Astrocyte of the cerebellum (primary cell): Measurements from ENCODE around the gene DOC2B.
A peak's percentile ranks its signal among the peaks of the same experiment; 100 is the strongest.
"Not testable (repeated sequence)": the region's sequence is repeated elsewhere in the genome, so short reads cannot be mapped to it uniquely, and the experiment has no call there.

ENCODE experiments used
- DNase-seq: peaks from one replicate; pipeline ENCODE4 v3.0.0-alpha.2; 2011; ENCODE audit warnings: low read depth
- H3K4me3 ChIP-seq: 2 replicates; pipeline ENCODE4 v1.5.1; 2011; ENCODE audit warnings: mild to moderate bottlenecking, low read depth, low read length, moderate library complexity
- in situ Hi-C: cut with HindIII; loops from 2 replicates; pipeline ENCODE4 v1.10.0; 2017; ENCODE audit warnings: low sequenced_read_pairs
- TF ChIP-seq, protein P1 (sequence below): IDR thresholded peaks from 2 replicates; pipeline ENCODE4 v1.5.1; 2012; ENCODE audit warnings: low read length, low read depth, moderate library complexity, mild to moderate bottlenecking; ENCODE audit errors: missing control alignments

The DOC2B gene

DNA sequence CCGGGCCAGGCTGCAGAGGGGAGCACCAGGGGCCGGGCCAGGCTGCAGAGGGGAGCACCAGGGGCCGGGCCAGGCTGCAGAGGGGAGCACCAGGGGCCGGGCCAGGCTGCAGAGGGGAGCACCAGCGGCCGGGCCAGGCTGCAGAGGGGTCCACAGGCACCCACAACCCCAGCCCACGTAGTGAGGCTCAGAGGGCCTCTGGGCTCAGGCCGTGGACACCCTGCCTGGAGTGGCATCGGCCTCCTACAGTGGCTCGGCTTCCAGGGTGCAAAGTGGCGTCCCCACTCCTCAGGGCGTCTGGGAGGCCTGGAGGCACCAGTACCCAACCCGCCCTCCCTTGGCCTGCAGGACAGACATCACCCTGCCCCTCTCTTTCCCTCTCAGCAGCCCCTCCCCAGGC is 9.6 kb downstream of the DOC2B start:
- no peak overlapping the region for H3K4me3 ChIP-seq
- DNase-seq, result no peak
- in situ Hi-C loops, result no loop called here
- TF ChIP-seq, protein P1, sequence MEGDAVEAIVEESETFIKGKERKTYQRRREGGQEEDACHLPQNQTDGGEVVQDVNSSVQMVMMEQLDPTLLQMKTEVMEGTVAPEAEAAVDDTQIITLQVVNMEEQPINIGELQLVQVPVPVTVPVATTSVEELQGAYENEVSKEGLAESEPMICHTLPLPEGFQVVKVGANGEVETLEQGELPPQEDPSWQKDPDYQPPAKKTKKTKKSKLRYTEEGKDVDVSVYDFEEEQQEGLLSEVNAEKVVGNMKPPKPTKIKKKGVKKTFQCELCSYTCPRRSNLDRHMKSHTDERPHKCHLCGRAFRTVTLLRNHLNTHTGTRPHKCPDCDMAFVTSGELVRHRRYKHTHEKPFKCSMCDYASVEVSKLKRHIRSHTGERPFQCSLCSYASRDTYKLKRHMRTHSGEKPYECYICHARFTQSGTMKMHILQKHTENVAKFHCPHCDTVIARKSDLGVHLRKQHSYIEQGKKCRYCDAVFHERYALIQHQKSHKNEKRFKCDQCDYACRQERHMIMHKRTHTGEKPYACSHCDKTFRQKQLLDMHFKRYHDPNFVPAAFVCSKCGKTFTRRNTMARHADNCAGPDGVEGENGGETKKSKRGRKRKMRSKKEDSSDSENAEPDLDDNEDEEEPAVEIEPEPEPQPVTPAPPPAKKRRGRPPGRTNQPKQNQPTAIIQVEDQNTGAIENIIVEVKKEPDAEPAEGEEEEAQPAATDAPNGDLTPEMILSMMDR, result no peak

DNA sequence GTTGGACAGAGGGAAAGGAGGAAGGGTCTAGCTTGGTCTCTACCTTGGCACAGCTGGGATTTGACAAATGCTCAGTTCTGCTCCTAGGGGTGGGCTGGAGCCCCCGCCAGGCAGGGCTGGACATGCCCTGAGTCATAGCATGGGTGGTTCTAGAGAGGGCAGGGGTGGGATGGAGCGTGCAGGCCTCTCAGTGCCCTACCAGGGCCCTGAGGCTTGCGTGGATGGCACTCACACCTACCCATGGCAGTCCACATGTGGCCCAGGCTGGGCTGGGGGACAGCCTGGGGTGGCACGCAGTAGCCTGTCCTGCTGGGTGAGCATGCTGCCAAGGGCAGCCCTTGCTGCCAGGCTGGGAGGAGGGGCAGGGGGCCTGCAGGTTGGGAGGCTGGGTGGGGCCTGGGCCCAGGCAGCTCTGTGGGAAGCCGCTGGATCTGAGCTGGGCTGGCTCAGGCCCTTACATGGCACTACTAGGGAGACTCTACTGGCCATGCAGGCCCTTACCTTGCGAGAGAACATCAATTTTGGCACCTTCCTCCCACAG is 11.2 kb downstream of the DOC2B start:
- in situ Hi-C loops, result no loop called here
- H3K4me3 ChIP-seq, result no peak overlapping the region
- TF ChIP-seq, protein P1, result no peak
- no peak for DNase-seq

DNA sequence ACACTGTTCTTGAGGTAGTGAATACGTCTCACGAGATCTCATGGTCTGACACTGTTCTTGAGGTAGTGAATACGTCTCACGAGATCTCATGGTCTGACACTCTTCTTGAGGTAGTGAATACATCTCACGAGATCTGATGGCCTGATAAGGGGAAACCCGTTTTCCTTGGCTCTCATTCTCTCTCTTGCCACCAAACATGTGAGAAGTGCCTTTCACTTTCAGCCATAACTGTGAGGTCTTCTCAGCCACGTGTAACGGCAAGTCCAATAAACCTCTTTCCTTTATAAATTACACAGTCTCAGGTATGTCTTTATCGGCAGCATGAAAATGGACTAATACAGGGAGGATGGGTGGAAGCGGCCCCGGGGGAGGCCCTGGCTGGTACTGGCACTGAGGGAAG is 12.8 kb downstream of the DOC2B start:
- H3K4me3 ChIP-seq, DNase-seq, in situ Hi-C loops: not testable (repeated sequence)

DNA sequence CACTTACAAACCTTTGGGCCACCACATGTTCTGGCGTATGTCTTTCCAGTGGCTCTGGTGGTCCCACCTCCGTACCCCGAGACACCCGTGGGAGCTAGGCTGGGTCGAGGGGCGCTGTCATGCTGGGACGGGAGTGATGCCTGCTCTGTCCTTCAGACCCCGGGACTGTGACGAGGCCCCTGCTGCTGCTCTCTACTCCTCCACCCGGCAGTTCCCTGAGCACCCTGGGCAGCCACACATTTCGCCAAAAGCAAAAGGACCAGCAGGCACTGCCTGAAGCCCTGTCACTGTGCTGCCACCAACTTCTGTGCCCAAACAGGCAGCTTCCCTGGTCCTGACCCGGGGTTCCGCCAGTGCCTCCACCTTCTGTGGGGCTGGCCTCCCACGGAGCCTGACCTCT is 15.5 kb downstream of the DOC2B start:
- H3K4me3 ChIP-seq, result no peak overlapping the region
- TF ChIP-seq, protein P1, result no peak
- in situ Hi-C loops, result no loop called here
- DNase-seq, result no peak

DNA sequence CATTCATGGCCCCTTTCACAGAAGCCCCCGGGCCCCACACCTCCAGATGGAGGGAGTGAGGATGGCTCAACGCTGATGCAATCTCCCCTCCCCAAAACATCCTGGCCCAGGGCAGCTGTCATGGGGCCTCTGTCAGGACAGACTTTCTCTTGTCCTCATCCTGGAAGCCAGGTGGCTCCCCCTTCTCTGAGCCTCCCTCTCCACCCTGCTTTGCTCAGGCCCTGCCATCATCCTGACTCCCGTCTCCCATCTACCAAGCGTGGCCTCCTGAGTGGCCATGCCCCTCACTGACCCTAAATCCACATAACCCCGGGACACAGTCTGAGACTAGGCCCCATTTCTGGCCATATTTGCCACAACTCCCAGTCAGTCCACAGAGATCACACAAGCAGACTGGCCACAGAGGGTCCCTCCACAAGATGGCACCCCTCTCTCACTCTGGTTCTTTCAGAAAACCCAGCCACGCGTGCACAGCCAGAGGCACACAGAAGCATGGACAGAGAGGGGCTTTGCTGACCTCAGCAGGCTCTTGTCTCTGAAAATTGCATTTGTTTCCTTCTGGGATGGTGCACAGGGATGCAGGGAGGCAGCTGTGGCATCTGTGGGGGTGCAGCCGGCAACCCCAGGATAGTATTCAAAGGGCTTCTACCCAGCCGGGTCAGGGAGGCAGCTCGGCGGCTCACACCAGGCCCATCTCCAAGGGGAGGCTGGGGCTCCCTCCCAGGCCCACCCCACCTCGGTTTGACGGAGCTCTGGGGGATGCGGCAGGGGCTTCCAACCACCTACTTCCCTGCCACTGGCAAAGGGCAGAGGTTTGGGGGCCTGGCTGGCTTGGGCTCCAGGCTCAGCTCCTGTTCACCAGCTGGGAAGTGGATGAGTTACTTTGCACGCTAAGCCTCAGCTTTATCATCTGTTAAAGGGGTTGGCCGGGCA is 16.9 kb downstream of the DOC2B start:
- peak; percentile 4 for DNase-seq
- H3K4me3 ChIP-seq, result no peak overlapping the region
- TF ChIP-seq, protein P1, result peak; percentile 65
- in situ Hi-C loops, result no loop called here

DNA sequence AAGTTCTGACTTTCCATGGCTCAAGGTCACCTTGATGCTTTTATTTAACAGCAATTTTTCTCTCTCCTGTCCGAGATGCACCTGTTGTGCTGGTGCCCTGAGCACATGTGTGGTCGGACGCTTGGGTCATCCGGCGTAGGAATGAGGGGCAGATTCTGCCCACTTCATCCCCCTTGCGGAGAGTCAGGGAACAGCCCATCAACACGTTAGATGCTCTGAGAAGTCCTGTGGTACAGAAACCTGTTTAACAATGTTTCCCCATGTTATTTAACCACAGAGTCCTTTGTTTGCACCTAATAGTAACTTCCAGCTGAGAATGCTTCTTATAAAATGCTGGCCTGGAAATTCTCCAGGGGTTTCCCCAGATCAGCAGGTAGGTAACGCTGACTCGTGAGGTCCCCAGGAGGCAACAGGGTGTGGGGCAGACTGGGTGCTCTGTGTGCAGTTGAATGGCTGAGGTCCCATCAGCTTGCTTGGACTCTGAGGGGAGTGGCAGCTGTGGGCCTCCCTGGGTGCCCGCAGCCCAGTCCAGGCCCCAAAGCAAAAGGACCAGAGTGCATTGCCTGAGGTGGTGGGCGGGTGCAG is 17.8 kb downstream of the DOC2B start:
- no peak overlapping the region for H3K4me3 ChIP-seq
- DNase-seq, result no peak
- in situ Hi-C loops, result no loop called here
- TF ChIP-seq, protein P1, result no peak

DNA sequence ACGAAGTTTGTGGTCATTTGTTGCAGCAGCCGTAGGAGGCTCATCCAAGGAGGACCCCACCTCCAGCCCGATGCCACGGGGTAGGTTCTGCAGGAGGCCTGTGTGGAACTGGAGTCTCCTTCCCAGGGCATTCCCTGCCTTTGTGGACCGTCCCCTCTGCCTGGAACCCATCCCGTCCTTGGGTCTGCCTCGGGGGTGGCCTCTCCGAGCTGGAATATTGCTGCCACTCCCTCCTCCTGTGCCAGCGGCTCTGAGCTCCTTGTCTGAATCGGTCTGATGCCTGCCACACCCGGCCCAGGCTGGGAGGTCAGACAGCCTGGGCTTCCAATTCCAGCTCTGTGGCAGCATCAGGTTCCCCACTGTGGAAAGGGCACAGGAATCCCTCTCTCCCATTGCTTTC is 18.8 kb downstream of the DOC2B start:
- H3K4me3 ChIP-seq, result no peak overlapping the region
- no peak for DNase-seq
- TF ChIP-seq, protein P1, result no peak
- in situ Hi-C loops, result no loop called here
